Stimulated activated CD8-positive, alpha-beta memory T cell treated with anti-CD3 and anti-CD28 coated beads, Interleukin-4, amount 100 ng/mL, for 24 hours (primary cell): ENCODE data around the gene SNX32.
"Not testable (repeated sequence)": the region's sequence is repeated elsewhere in the genome, so short reads cannot be mapped to it uniquely, and the experiment has no call there.

Source experiments
- DNase-seq: peaks from one replicate; pipeline ENCODE4 v3.0.0-alpha.2; 2020; ENCODE audit warnings: low read depth

Gene SNX32

DNA sequence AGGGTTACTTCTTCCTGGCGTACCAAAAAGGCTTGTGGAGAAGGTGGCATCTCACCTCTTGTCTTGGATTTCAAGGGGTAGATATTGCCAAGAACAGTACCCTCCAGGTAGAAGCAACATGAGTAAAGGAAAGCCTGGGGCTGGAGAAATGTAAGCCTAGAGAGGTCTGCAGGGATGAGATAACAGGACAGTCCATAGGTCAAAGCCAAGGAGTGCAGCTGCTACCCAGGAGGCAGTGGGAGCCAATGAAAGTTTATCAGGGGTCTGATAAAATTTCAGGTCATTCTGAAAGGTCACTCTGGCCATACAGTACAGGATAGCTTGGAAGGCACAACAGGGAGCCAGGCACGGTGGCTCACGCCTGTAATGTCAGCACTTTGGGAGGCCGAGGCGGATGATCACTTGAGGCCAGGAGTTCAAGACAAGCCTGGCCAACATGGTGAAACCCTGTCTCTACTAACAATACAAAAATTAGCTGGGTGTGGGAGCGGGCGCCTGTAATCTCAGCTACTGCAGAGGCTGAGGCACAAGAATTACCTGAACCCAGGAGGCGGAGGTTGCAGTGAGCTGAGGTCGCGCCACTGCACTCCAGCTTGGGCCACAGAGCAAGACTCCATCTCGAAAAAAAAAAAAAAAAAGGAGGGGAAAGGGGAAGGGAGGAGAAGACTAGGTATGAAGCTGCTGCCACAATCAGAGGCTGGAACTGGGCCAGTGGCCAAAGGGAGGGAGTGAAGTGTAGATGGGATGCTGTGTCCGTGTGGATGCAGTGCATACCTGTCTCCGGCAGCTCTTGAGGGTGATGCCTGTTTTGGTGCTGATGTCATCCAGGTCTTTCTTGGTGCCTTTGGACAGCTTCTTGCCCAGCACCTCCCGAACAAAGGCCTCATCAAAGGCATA is 53.3 kb downstream of the SNX32 start:
- DNase-seq = no peak

DNA sequence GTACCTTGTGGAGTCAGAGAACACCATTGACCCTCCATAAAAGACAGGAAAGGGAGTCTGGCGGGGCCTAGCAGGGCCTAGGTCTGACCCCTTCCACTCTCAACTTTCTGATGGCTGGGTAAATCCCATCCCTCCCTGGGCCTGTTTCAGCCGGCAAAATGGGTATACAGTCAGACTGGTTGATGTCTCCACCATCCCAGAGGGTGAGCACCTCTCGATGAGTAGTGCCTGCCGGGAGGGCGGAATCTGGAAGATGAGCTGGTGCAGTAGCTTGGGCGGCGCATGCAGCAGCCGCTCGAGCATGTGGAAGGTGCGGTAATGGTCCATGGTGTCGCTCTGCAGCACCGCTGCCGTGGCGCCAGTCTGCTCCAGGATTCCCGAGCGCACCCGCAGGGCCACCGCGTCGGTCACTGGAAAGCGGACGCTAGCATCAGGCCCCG is 54.0 kb downstream of the SNX32 start:
- no peak for DNase-seq

DNA sequence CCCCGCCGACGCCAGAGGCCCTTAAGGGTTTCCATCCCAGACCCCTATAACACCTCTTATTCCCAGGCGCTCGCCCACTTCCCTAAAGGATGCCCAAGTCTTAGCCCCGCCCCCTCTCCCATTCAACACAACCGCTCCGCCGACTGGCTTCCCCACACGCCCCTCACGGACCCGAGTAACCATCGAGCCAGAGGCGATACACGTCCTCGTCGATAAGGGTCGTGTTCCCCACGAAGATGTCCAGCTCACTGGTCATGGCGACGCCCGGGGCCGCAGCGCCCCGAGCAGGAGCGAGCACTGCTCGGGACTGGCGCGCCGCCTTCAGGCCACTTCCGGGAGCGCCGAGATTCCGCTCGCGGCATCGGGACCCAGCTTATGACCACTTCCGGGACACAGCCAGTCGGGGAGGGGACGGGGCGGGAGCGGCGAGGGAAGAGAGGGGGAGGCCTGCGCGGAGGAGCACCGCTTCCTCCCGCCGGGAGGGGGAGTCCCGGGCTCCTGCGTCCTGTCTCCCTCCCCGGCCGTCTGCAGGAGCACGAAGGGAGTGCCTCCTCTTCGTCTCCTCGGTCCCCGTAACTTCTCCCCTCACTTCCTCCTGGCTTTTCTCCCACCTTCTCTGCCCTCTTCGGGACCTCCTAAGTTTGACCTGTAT is 54.5 kb downstream of the SNX32 start, which contains the start of gene FIBP:
Gene FIBP, minus strand, starts transcription at position 309 of the 652 bp plus-strand sequence. Its CDS starts 53 bp downstream, at position 256.
- peak; percentile 96 for DNase-seq

DNA sequence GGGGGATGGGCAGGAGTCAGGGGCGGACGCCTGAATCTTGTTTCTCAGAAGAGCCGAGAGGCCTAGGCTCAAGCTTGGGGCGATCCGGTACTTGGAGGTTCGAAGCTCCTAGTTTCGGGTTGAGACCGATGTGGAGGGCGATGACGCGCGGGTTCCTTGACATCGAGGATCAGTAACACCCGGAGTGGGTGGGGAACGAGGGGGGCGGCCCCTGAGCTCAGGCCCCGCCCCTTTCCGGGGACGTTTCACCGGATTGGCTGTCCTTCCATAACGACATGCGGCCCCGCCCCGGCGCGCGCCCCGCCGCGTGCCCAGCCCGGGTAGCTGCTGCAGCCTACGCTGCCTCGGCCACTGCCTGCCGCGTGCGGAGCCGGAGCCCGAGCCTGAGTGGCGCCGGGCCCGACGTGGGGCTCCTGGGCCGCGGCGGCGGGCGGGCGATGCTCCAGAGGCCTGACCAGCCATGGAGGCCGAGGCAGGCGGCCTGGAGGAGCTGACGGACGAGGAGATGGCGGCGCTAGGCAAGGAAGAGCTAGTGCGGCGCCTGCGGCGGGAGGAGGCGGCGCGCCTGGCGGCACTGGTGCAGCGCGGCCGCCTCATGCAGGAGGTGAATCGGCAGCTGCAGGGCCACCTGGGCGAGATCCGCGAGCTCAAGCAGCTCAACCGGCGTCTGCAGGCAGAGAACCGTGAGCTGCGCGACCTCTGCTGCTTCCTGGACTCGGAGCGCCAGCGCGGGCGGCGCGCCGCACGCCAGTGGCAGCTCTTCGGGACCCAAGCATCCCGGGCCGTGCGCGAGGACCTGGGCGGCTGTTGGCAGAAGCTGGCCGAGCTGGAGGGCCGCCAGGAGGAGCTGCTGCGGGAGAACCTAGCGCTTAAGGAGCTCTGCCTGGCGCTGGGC is 56.8 kb downstream of the SNX32 start, which contains the start of gene CCDC85B:
Gene CCDC85B, plus strand, starts transcription at position 350 of the 895 bp plus-strand sequence. Its CDS starts 111 bp downstream, at position 461.
- DNase-seq = peak; percentile 97

GRCh38 chr11:65891219-65892136 is 57.7 kb downstream of the SNX32 start:
- DNase-seq = peak; percentile 21

GRCh38 chr11:65892137-65892540 is 58.4 kb downstream of the SNX32 start:
- not testable (repeated sequence) for DNase-seq

GRCh38 chr11:65892661-65893317 is 59.0 kb downstream of the SNX32 start:
- DNase-seq = no peak

DNA sequence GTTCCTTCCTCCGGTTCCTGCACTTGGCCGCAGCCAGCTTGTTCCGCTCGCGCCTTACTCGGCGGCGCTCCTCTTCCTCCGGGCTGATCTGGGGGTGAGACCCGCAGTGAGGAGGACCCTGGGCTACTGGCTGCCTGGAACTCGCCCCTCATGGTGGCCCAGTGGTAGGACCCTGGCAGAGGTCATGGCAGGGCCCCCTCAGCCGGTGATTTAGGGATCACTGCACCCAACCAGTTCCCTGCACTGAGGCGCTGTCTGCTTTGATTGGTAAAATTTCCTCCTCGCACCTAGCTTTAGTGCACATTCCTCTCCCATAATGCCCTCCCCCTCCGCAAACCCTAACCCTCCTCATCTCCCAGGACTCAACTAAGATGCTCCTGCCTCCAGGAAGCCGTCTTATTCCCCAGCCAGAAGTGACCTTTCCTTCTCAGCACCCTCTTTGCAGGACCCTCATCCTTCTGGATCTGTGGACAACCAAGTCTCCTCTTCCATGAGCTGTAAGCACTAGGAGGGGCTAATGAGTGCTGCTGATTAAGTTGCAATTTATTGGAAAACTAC is 60.4 kb downstream of the SNX32 start:
- DNase-seq = no peak

- no peak for DNase-seq
These were observed 61.8 kb downstream of the SNX32 start for GRCh38 chr11:65895482-65895981.

DNA sequence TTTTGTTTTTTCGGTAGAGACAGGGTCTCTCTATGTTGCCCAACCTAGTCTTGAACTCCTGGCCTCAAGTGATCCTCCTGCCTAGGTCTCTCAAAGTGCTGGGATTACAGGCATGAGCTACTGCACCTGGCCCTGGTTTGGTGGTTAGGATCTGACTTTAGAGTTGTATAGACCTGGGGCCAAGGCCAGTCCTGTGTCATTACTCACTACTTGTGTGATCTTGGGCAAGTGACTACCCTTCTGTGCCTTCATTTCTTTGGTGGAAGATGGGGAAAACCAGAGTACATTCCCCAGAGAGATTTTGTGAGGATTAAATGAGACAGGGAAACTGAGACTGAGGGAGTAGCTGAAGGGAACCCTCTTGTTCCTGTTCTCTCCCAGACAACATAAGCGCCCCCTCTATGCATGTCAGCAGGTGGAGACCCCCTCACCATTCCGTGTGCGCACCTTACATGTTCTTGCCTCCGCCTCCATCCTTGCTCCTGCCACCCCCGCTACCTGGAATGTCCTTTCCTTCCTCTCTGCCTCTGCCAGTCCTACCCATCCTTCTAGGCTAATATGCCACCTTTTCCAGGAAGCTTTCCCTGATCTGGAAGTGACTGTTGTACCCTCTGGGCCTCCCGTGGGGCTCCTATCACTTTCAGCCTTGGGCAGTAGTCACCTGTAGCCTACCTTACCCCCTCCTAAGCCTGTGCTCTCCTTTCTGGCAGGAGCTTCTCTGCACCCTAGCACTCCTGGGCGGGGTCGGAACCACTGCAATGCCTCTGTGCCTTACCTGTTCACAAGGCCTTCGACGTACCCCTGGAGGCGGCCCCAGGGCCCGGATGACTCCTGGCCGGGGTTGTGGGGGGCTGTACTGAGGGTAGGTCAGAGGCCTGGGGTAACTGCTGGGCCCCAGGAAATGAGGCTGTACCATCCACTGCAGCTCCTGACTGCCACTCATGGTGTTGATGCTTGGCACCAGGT is 62.6 kb downstream of the SNX32 start:
- DNase-seq = no peak

DNA sequence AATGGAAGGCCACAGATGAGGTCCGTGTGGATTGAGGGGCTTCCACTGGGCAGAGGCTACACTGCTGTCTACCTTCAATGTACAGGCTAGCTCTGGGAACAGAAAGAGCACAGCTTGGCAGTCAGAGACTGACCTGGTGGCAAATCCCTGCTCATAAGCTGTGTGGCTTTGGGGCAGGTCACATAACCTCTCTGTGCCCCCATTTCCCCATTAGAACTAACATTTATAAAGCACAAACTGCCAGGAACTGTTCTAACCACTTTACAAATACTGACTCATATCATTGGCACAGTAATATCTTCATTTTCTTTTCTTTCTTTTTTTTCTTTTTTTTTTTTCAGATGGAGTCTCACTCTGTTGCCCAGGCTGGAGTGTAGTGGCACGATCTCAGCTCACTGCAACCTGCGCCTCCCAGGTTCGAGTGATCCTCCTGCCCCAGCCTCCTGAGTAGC is 63.3 kb downstream of the SNX32 start:
- DNase-seq = no peak

DNA sequence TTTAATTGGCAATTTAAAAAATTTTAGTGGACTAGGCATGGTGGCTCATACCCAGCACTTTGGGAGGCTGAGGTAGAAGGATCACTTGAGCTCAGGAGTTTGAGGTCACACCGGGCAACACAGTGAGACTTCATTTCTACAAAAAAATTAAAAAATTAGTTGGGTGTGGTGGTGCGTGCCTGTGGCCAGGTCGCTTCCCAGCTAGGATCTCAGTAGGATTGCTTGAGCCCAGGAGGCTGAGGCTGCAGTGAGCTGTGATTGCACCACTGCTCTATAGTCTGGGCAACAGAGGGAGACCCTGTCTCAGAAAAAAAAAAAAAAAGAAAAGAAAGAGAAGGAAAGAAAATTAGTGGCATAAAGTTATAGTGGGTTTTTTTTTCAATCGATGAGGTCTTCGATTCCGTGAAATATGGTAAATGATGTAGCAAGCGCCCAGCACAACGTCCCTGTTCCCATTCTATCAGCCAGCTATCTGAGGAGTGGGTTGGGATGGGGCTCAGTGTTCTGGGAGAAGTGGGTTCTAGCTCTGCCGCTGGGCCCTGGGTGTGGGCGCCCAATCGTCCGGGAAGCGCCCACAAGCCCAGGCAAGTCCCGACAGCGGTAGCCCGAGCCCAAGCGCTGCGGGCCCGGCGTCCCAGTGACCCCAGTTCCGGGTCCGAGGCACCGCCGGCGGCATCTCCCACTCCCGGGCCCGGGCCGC is 65.0 kb downstream of the SNX32 start:
- no peak for DNase-seq

- DNase-seq = peak; percentile 68
These were observed 65.8 kb downstream of the SNX32 start for GRCh38 chr11:65899356-65900124.

DNA sequence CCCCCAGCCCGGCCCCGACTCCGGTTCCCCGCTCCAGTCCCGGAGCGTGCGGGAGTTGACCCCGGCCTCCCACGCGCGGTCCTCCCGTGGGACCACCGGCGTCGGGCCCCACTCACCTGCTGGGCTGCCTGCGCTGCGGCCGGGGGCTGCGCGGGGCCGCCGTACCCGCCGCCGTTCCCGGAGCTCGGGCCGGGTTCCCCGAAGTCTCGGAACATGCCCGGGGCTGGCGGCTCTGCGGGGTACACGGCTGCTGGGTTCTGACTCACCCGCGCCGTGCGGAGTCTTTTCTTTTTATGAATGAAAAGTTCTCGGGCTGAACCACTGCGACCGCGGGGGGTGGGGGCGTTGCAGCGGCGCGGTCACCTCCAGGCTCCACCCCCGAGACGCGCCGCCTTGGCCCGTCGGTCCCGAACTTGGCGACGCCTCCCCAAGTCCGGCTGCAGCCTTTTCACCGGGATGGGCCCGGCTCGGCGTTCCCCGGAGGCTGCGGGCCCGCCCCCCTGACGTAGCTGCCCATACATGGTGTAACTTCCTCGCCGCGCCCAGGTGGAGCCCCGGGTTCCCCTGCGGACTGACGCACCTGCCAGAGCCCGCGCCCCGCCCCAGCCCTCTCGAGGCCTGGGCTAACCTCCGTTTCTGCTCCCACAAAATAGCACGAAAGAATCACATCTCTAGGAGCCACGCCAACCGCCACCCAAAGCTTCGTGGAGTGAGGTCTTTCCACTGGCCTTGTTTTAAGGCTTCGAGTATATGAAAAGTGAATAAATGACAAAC is 66.5 kb downstream of the SNX32 start, which contains the start of gene FOSL1:
Gene FOSL1, minus strand, starts transcription at position 264 of the 774 bp plus-strand sequence. Its CDS starts 49 bp downstream, at position 215.
- peak; percentile 91 for DNase-seq

DNA sequence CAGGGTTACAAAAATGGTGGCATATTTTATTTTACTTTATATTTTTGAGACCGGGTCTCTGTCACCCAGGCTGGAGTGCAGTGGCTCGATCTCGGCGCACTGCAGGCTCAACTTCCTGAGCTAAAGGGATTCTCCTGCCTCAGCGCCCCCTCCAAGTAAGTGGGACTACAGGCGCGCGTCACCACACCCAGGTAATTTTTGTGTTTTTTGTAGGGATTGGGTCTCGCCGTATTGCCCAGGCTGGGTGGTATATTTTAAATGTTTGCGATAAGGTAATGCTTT is 67.1 kb downstream of the SNX32 start:
- no peak for DNase-seq

DNA sequence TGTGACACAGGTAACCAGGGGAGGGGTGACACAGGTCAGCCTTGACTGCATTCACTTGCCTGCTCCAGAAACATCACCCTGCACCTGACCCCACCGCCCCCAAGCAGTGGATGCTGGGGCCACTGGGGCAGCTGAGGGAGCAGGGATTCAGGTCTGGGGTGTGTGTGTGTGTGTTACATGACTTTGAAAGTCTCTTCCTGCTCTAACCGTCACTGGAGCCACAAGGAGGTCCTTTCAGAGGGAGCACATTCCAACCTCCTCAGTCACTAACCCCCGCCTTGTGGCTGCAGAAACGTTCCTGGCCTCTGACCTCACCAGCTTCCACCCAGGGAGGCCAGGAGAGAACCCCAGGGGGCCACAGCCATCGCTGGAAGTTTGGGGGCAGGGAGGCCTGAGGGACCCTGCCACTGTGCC is 69.3 kb downstream of the SNX32 start:
- DNase-seq = no peak
